SH-SY5Y (cell line): ENCODE results near the gene ERVFRD-1.

Experiments
- GATA2 ChIP-seq: IDR thresholded peaks from 2 replicates; pipeline ENCODE4 v1.6.1; 2011; ENCODE audit warnings: mild to moderate bottlenecking, low read depth, low read length
- GATA3 ChIP-seq: IDR thresholded peaks from 2 replicates; pipeline ENCODE4 v1.6.1; 2011; ENCODE audit warnings: low read depth, mild to moderate bottlenecking, low read length, moderate library complexity

ERVFRD-1 gene

DNA sequence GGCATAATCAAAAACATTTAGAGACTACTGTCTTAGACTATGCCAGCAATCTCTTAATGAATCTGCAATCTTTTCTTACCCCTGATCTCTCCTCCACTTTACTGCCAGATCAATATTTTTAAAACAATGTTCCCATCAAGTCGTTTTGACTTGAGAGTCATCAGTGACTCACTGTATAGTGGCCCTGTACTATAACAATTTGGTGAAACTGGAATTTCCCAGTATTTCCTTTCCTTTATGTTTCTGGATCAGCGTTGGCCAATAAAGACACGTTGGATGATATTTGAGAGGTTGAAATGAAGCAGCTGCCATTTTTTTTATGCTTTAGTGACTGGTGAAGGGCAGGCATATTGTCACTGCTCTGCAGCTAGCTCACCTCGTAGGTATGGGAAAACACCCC is 28.0 kb downstream of the ERVFRD-1 start:
- TF ChIP-seq GATA2: no peak

- TF ChIP-seq GATA3 (no peak), GATA2 (no peak)
These were observed 31.2 kb downstream of the ERVFRD-1 start for GRCh38 chr6:11080296-11080695.

DNA sequence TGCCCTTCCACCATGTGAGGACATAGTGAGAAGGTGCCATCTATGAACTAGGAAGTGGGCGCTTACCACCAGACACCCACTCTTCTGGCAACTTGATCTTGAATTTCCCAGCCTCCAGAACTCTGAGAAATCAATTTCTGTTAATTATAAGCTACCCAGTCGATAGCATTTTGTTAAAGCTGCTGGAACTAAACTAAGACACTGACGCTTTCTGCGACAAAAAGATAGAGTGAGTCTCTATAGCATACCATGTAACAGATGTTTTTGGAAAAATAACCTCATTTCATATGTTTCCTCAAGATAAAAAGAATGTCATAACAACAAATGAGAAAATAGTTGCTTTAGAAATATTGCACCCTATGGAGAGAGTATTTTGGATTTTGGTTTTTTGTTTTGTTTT is 33.3 kb downstream of the ERVFRD-1 start:
- TF ChIP-seq GATA2 (no peak), GATA3 (no peak)

GRCh38 chr6:11076540-11076939 is 35.0 kb downstream of the ERVFRD-1 start:
- TF ChIP-seq GATA2 (no peak), GATA3 (no peak)

GRCh38 chr6:11072101-11072500 is 39.4 kb downstream of the ERVFRD-1 start:
- TF ChIP-seq GATA2 (no peak), GATA3 (no peak)

DNA sequence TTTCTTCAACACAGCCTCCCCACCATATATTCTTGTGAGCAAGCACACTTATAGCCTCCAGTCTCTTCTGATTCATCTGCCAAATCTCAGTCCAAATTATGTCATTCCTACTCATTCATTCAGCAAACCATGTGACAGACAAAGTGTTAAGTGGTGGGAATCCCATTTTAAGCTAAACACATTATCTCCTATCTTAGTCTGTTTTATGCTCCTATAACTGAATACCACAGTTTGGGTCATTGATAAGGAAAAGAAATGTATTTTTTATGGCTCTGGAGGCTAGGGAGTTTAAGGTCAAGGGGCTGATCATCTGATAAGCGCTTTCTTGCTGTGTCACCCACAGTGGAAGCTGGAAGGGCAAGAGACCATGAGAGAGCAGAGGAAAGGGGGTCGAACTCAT is 41.8 kb downstream of the ERVFRD-1 start:
- TF ChIP-seq GATA2 (no peak), GATA3 (no peak)

- TF ChIP-seq GATA2 (no peak), GATA3 (no peak)
These were observed 44.2 kb downstream of the ERVFRD-1 start for GRCh38 chr6:11067348-11067747.

- no peak for TF ChIP-seq GATA2
- TF ChIP-seq GATA3: no peak
These were observed 44.8 kb downstream of the ERVFRD-1 start for GRCh38 chr6:11066505-11067347.

DNA sequence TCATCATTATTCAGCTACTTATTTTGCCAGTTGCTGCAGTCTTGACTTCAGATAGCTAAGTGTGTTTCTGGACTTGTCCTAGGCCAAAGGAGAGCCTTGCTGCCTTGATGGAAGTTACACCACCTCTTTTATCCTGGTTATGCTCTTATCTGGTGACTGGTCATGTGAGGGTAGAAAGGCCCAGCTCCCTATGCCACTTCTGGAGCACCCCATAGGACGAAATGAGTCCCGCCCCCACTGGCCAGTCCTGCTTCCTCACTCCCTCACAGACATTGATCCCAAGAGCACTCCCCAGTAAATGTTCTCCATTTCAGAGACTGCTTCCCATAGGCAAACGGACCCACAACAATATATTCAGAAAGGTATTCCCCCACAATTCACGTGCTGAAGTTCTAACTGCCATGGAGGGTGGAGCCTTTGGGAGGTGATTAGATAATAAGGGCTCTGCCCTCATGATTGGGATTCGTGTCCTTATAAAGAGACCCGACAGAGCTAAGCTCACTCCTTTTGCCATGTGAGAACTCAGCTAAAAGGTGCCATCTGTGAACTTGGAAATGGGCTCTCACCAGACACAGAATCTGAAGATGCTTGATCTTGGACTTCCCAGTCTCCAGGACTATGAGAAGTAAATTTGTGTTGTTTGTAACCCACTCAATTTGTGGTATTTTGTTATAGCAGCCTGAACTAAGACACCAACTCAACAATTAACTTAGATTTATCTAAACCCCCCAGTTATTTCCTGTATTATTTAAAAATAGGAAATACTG is 45.9 kb downstream of the ERVFRD-1 start:
- TF ChIP-seq GATA3 (no peak), GATA2 (no peak)

- TF ChIP-seq GATA3: no peak
- TF ChIP-seq GATA2: no peak
These were observed 46.7 kb downstream of the ERVFRD-1 start for GRCh38 chr6:11064836-11065235.

DNA sequence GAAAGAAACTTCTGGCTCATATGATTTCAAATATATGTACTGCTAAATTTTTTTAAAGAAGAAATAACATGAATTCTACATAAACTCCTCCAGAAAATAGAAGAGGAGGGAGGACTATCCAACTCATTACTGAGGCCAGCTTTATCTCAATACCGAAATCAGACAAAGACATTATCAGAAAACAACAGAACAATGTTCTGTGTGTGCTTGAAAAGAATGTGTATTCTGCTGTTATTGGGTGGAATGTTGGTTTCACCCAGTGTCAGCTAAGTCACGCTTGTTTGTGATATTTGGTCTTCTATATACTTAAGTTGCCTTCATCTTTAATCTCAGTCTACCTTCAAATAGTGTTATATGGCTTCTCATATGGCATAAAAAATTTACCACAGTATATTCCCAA is 48.8 kb downstream of the ERVFRD-1 start:
- TF ChIP-seq GATA2 (no peak), GATA3 (no peak)

DNA sequence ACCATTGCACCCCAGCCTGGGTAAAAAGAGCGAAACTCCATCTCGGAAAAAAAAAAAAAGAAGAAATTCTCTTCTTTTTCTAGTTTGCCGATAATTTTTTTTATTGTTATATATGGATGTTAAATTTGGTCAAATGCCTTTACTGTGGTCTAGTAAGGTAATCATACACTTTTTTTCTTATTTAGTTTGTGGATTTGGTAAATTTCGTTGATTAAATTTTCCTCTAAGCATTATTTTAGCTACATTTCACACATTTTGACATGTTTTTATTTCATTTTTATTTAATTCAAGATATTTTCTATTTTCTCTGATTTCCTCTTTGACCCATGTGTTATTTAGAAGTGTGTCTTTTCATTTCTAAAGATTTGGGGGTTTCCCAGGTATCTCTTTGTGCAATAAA is 49.4 kb downstream of the ERVFRD-1 start:
- TF ChIP-seq GATA2: no peak
- no peak for TF ChIP-seq GATA3

DNA sequence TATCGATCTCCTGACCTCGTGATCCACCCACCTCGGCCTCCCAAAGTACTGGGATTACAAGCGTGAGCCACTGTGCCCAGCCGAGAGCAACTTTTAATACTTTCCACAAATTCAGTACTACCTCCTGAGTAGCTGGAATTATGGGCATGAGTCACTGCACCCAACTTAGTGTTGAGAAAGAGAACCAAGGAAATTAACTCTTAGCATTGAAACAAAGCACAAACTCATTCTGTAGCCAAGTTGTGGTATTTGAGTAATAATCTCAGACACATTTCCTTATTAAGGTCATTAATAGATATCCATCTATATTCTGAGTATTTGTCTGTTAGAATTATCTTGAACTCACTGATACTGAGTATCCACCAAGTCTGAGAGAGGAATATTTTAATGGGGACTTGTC is 53.1 kb downstream of the ERVFRD-1 start:
- TF ChIP-seq GATA3: no peak
- no peak for TF ChIP-seq GATA2

- no peak for TF ChIP-seq GATA2
- TF ChIP-seq GATA3: no peak
These were observed 54.7 kb downstream of the ERVFRD-1 start for GRCh38 chr6:11056871-11057270.

GRCh38 chr6:11055127-11055627 is 56.3 kb downstream of the ERVFRD-1 start:
- no peak for TF ChIP-seq GATA2
- TF ChIP-seq GATA3: no peak
